PC-9 (cell line): ENCODE measurements around the gene FBH1.

Source experiments
- CTCF ChIP-seq: fragments of 200-600 bp; sonication (generic); conservative IDR thresholded peaks from 2 replicates; pipeline ENCODE4 v1.6.1; 2017; ENCODE audit warnings: mixed run types, antibody characterized with exemption, mild to moderate bottlenecking, moderate library complexity
- EZH2 ChIP-seq: fragments of 200-600 bp; sonication (generic); IDR thresholded peaks from 2 replicates; pipeline ENCODE4 v1.8.0; 2017; ENCODE audit warnings: antibody characterized with exemption, low read depth

DNA sequence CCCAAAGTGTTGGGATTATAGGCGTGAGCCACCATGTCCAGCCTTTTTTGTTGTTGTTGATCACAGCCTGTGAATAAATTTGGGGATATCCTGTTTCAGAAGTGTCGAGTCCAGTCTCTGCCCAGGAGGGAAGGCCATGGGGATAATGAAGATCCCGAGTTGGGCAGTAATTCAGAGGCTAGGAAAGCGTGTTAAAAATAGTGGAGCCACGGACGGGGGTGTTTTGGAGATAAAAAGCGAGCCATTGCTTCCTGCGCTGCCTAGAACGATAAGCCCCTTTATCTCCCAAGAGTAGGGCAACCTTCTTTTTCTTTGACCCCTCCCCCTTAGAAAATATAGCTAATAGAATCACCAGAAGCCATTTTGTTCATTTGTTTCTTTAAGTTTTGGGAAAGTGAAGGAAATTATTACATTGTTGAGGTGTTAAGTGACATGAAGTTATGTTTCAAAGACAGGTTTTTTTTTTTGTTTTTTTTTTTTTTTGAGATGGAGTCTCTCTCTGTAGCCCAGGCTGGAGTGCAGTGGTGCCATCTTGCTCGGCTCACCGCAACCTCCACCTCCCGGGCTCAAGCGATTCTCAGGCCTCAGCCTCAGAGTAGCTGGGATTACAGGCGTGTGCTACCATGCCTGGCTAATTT, 44.0 kb downstream of the FBH1 start:
- TF ChIP-seq EZH2 (no peak), CTCF (no peak)
